Cardiac atrium fibroblast (primary cell): ENCODE results near the gene ZDHHC19. TPM values are rescaled to one million over a fixed set of nuclear protein-coding genes. Genes with fewer than 3 reads are reported as not detected.

Experiments
- total RNA-seq: library from RNA; depleted of rRNA; stranded (reverse); fragments of >200 nt; gene quantifications from 2 replicates; pipeline ENCODE4 v1.2.3, GENCODE V29; 2015

ZDHHC19 gene
- not detected in 2 replicates for total RNA-seq

DNA sequence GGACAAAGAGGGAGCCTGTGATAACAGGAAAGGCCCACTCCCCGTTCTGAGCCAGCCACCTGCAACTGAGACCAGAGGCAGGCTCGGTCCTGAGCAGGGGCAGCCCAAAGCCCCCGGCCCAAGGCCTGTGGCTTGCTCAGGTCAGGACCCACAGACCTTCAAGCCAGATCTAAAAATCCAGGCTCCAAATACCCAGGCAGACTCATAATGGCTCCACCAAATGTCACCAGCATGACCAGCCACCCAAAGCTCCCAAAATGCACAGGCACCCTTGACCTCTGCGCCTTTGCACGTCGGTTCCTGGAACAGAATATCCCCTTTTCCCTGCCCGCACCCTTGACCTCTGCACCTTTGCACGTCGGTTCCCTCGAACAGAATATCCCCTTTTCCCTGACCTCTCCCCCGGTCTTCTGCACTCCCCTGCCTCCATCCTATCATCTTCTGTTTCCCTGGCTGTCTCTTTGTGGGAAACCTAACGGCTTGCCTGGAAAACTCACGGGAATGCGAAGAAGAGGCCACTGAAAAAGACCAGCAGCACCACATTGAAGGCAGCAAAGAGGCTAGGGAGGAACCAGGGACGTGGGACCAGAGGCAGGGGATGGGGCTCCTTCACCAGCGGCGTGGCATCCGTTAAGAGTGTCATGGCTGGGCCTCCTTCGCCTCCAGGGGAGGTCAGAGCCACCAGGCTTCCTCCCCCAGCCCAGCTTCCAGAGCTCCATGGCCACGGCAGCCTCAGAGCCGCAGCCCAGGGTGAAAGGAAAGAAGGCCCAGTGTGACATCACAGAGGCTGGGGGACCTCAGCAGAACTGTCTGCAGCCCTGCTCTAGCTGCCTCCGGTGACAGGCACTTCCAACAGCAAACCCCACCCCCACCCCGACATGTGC lies at the start of gene ZDHHC19:
Gene ZDHHC19 (minus strand): TSS at position 728 of the 884 bp plus-strand sequence. CDS start 85 bp downstream, at position 643.

GRCh38 chr3:196216089-196216564 lies 4.9 kb upstream of the ZDHHC19 start, which contains the start of gene SLC51A:
Gene SLC51A (plus strand): TSS chr3:196216534. CDS start chr3:196216713, 179 bp downstream.

Other genes with a start within 250 kb of the ZDHHC19 start
- gene TFRC, start 129.3 kb downstream of the ZDHHC19 start, total RNA-seq = 133 and 139 TPM in 2 replicates
- gene SLC51A, start 5.1 kb upstream of the ZDHHC19 start, total RNA-seq = not detected in 2 replicates
- gene PCYT1A, start 76.3 kb upstream of the ZDHHC19 start, total RNA-seq = 82.5 and 89.0 TPM in 2 replicates
- 4.7 TPM in 1 of 2 replicates, not detected in the other for gene DYNLT2B, start 106.8 kb upstream of the ZDHHC19 start, total RNA-seq
- gene TM4SF19, start 127.0 kb upstream of the ZDHHC19 start, total RNA-seq = not detected in 2 replicates
- 7.0 and 9.2 TPM in 2 replicates for gene UBXN7, start 221.0 kb upstream of the ZDHHC19 start, total RNA-seq